ENCODE results near the gene PIGR. TPM values are rescaled to one million over a fixed set of nuclear protein-coding genes. Genes with fewer than 3 reads are reported as not detected.
"Not testable (repeated sequence)": the region's sequence is repeated elsewhere in the genome, so short reads cannot be mapped to it uniquely, and the experiment has no call there.

PIGR gene
- total and polyA plus RNA-seq, 3 donors from 2014 or later = 0.38 TPM; not detected in 2

DNA sequence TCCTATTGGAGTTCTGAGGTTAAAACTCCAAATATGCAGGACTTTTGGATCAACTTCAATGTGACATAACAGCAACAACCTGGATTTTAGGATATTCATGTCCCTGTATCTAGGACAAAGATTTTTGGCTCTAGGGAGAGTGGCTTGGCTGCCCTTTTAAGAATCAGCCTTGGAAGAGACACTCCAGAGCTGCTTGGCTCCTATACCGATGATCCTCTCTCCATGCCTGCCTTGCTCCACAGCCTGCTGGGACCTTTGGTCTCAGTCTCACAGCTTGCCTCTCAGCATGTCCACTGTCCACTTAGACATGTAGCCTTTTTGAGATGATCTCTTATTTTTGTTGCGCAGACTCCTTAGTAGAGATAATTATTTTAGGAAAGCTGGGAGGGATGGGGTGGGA, 20.0 kb downstream of the PIGR start:
- DNase-seq = no peak
- no peaks in the 10 kb centered on the region for H3K36me3 ChIP-seq (ENCODE audit: low read depth, missing control alignments)
- no peak overlapping the region for H3K4me3 ChIP-seq
- no peak overlapping the region for H3K27ac ChIP-seq
- H3K4me1 ChIP-seq = no peaks in the 10 kb centered on the region
- TF ChIP-seq, protein P1, sequence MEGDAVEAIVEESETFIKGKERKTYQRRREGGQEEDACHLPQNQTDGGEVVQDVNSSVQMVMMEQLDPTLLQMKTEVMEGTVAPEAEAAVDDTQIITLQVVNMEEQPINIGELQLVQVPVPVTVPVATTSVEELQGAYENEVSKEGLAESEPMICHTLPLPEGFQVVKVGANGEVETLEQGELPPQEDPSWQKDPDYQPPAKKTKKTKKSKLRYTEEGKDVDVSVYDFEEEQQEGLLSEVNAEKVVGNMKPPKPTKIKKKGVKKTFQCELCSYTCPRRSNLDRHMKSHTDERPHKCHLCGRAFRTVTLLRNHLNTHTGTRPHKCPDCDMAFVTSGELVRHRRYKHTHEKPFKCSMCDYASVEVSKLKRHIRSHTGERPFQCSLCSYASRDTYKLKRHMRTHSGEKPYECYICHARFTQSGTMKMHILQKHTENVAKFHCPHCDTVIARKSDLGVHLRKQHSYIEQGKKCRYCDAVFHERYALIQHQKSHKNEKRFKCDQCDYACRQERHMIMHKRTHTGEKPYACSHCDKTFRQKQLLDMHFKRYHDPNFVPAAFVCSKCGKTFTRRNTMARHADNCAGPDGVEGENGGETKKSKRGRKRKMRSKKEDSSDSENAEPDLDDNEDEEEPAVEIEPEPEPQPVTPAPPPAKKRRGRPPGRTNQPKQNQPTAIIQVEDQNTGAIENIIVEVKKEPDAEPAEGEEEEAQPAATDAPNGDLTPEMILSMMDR (IDR thresholded peaks at IDR 0.05) = no peak
- no peak for TF ChIP-seq POLR2A (IDR thresholded peaks at IDR 0.05)
- H3K9me3 ChIP-seq = no peaks in the 10 kb centered on the region
- H3K27me3 ChIP-seq = no peaks in the 10 kb centered on the region
- intact Hi-C loops (cut with DNase I; ENCODE audit: low total_unique reads) = no loop called here
- 50 to 60% methylated on average over 2 of the region's 2 CpGs for WGBS, 2 donors

DNA sequence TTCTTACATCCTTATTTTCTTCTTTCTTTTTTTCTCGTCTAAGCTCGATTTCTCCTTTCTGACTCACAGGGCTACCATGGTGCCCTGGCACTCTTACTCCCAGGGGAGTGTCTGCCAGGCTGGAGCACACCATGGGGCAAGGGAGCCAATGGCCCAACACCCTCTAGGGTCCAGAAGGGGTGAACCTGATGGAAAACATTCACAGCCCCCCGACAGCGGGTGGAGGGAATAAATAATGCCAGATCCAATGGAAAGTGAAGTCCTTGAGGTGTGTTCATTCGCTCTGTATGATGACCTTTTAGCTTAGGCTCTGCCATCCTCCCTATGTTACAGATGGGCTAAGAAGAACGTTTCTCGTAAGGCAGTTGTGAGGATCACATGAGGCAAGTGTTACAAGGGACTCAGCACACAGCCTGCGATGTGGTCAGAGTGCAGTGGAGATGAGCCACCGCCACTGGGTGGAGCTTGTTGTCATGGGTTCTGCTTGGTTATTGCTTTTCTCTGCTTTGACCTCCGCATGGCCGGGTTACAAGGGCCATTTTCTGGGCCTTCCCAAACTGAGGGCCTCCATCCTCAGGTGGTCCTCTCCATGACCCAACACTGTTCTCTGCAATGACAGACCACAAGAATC, 21.0 kb downstream of the PIGR start:
- no peak overlapping the region for H3K27ac ChIP-seq
- peak; percentile 57 for DNase-seq
- TF ChIP-seq POLR2A (IDR thresholded peaks at IDR 0.05) = no peak
- TF ChIP-seq, protein P1 (IDR thresholded peaks at IDR 0.05) = no peak
- 69 to 73% methylated on average over 8 to 11 of the region's 11 CpGs for WGBS, 2 donors
- no peaks in the 10 kb centered on the region for H3K27me3 ChIP-seq
- H3K4me3 ChIP-seq = no peak overlapping the region
- no peaks in the 10 kb centered on the region for H3K36me3 ChIP-seq (ENCODE audit: low read depth, missing control alignments)
- no peaks in the 10 kb centered on the region for H3K4me1 ChIP-seq
- intact Hi-C loops (cut with DNase I; ENCODE audit: low total_unique reads) = no loop called here
- no peaks in the 10 kb centered on the region for H3K9me3 ChIP-seq

DNA sequence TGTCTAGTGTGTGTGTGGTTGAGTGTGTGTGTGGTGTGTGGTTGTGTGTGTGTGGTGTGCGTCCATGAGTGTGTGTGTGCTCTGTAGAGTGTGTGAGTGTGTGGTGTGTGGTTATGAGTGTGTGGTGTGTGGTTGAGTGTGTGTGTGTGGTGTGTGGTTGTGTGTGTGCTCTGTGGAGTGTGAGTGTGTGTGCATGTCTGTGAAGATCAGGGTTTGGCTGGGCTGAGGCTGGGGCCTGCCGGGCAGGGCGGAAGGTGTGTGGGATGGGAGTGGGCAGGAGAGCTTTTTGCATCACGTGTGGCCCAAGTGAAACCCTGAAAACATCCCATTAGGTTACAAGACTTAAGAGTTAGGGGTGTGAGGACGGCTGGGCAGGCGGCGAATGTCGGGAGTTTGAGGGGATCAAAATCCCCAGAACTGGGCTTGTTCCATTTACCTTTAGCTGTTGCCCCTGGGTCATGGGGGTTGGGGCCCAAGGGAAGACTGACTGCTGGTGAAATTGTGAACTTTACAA, 21.6 kb downstream of the PIGR start:
- no peak for TF ChIP-seq POLR2A (IDR thresholded peaks at IDR 0.05)
- TF ChIP-seq, protein P1 (IDR thresholded peaks at IDR 0.05) = no peak
- Histone ChIP-seq H3K27me3 (no peaks in the 10 kb centered on the region), H3K27ac (no peak overlapping the region), H3K4me1 (no peaks in the 10 kb centered on the region), H3K4me3 (no peak overlapping the region), H3K9me3 (no peaks in the 10 kb centered on the region), H3K36me3 (ENCODE audit: low read depth, missing control alignments) (no peaks in the 10 kb centered on the region)
- no peak for DNase-seq
- WGBS, 2 donors = 63 to 65% methylated on average over 8 of the region's 8 CpGs
- intact Hi-C loops (cut with DNase I; ENCODE audit: low total_unique reads) = no loop called here

DNA sequence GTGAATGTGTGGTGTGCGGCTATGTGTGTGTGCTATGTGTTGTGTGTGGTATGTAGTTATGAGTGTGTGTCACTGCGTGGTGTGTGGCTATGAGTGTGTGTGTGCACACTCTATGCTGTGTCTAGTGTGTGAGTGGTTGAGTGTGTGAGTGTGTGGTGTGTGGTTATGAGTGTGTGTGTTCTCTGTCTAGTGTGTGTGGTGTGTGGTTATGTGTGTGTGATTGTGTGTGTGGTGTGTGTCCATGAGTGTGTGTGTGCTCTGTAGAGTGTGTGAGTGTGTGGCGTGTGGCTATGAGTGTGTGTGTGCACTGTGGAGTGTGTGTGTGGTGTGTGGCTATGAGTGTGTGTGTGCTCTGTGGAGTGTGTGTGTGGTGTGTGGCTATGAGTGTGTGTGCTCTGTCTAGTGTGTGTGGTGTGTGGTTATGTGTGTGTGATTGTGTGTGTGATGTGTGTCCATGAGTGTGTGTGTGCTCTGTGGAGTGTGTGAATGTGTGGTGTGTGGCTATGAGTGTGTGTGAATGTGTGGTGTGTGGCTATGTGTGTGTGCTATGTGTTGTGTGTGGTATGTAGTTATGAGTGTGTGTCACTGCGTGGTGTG, 22.2 kb downstream of the PIGR start:
- H3K27ac ChIP-seq; H3K4me3 ChIP-seq; intact Hi-C loops (cut with DNase I; ENCODE audit: low total_unique reads); DNase-seq; H3K9me3 ChIP-seq; H3K4me1 ChIP-seq; H3K36me3 ChIP-seq (ENCODE audit: low read depth, missing control alignments); H3K27me3 ChIP-seq: not testable (repeated sequence)
- 68 to 76% methylated on average over 4 of the region's 4 CpGs for WGBS, 2 donors

DNA sequence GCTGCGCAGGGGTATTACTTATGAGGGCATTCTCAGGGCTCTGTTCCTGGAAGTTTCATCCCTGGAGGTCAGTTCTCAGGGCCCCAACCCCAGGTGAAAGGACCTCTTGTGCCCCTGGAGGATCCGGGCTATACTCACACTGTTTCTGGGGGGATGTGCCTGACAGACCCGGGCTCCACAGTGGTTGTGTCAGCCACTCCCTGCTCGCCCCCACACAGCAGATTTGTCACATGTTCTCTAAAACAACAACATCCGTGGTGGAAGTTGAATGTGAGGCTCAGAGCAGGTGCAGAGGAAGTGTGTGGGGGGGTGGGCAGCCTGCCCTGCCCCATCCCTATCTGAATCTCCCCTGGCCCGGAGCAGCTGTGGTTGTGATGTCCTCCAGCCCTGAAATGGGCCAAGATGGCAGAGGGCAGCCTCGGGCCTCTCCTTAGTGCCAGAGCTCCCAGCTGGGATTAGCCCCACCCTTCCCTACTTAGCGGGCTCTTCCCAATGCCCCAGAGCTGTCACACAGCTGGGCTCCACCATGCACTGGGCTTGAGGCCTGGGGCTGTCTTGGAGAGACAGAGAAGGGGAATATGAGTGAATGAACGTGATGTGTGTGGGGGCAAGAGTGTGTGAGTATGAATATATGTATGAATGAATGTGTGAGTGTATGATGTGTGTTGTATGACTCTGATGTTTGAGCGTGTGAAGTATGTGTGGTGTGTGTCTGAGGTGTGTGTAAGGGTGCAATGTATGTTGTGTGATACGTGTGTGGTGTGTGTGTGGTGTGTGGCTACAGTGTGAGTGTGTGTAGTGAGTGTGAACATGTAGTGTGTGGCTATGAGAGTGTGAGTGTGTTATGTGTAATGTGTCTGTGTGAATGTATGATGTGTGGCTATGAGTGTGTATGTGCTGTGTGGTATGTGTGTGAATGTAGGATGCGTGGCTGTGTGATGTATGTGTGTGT, 23.0 kb downstream of the PIGR start:
- no peak for DNase-seq
- no peaks in the 10 kb centered on the region for H3K4me1 ChIP-seq
- TF ChIP-seq, protein P1 (IDR thresholded peaks at IDR 0.05) = no peak
- TF ChIP-seq POLR2A (IDR thresholded peaks at IDR 0.05) = no peak
- 71 to 74% methylated on average over 6 to 12 of the region's 12 CpGs for WGBS, 2 donors
- H3K9me3 ChIP-seq = no peaks in the 10 kb centered on the region
- intact Hi-C loops (cut with DNase I; ENCODE audit: low total_unique reads) = no loop called here
- no peaks in the 10 kb centered on the region for H3K27me3 ChIP-seq
- H3K36me3 ChIP-seq (ENCODE audit: low read depth, missing control alignments) = no peaks in the 10 kb centered on the region
- no peak overlapping the region for H3K27ac ChIP-seq
- no peak overlapping the region for H3K4me3 ChIP-seq

Measured in testis (tissue), 3 donors.